PC-3 (cell line): ENCODE measurements around the gene DENND4B. TPM values are rescaled to one million over a fixed set of nuclear protein-coding genes. Genes with fewer than 3 reads are reported as not detected.

ENCODE experiments used
- ATAC-seq: fragments of 200-7000 bp; cut with Tn5 transposase; 2 replicates; pipeline ENCODE4 v1.9.1; 2020; ENCODE audit warnings: mild to moderate bottlenecking, moderate library complexity
- BruUV-seq: library from RNA; stranded (reverse); fragments of 400-500 nt; replicated peaks from 2 replicates; lab custom pipeline; 2021; lab: Mats Ljungman, UMichigan
- CTCF ChIA-PET: fragments of 300-600 bp; sonication (Branson Sonifier 250); formaldehyde crosslinking; loops from one replicate; lab custom pipeline; 2022; ENCODE audit warnings: antibody characterized with exemption; lab: Charles Lee
- POLR2A ChIA-PET: fragments of 300-600 bp; sonication (Branson Sonifier 250); formaldehyde crosslinking; loops from one replicate; lab custom pipeline; 2022; ENCODE audit warnings: antibody characterized with exemption; ENCODE audit not compliant: unreplicated experiment; lab: Charles Lee
- DNase-seq: peaks from one replicate; pipeline ENCODE4 v3.0.0-alpha.2; 2015
- H2AFZ ChIP-seq: fragments of 300-600 bp; sonication (generic); 2 replicates; pipeline ENCODE4 v1.6.0; 2016; ENCODE audit warnings: antibody characterized with exemption, low read length
- H3F3A ChIP-seq: fragments of 300-600 bp; sonication (generic); one replicate; pipeline ENCODE4 v1.6.0; 2017; ENCODE audit warnings: antibody characterized with exemption, low read length, control low read depth, mild to moderate bottlenecking; ENCODE audit not compliant: unreplicated experiment
- H3K27ac ChIP-seq: fragments of 300-600 bp; sonication (generic); 2 replicates; pipeline ENCODE4 v1.5.1; 2016; ENCODE audit warnings: mild to moderate bottlenecking, low read length
- H3K27me3 ChIP-seq: fragments of 300-600 bp; sonication (generic); 2 replicates; pipeline ENCODE4 v1.6.1; 2016; ENCODE audit warnings: low read length, mixed read lengths
- H3K36me3 ChIP-seq: fragments of 300-600 bp; sonication (generic); 2 replicates; pipeline ENCODE4 v1.6.1; 2016; ENCODE audit warnings: low read depth, mixed run types, low read length, mixed read lengths
- H3K4me1 ChIP-seq: fragments of 300-600 bp; sonication (generic); 2 replicates; pipeline ENCODE4 v1.5.1; 2016; ENCODE audit warnings: low read length; ENCODE audit not compliant: insufficient read depth
- H3K4me2 ChIP-seq: fragments of 300-600 bp; sonication (generic); 2 replicates; pipeline ENCODE4 v1.6.0; 2016; ENCODE audit warnings: low read length
- H3K4me3 ChIP-seq: fragments of 300-600 bp; sonication (generic); 2 replicates; pipeline ENCODE4 v1.5.1; 2016; ENCODE audit warnings: mild to moderate bottlenecking, low read length, mixed read lengths
- H3K79me2 ChIP-seq: fragments of 300-600 bp; sonication (generic); 2 replicates; pipeline ENCODE4 v1.6.1; 2017; ENCODE audit warnings: low read length, mixed read lengths
- H3K9ac ChIP-seq: fragments of 300-600 bp; sonication (generic); 2 replicates; pipeline ENCODE4 v1.6.0; 2016; ENCODE audit warnings: mild to moderate bottlenecking, low read length
- H3K9me2 ChIP-seq: fragments of 300-600 bp; sonication (generic); replicated peaks from 2 replicates; pipeline ENCODE4 v1.6.1; 2016; ENCODE audit warnings: mixed run types, low read length, mixed read lengths
- H3K9me3 ChIP-seq: fragments of 300-600 bp; sonication (generic); 2 replicates; pipeline ENCODE4 v1.6.1; 2016; ENCODE audit warnings: low read length, mixed read lengths
- H4K20me1 ChIP-seq: fragments of 300-600 bp; sonication (generic); 2 replicates; pipeline ENCODE4 v1.6.1; 2016; ENCODE audit warnings: low read length, mixed read lengths
- CTCF ChIP-seq: fragments of 300-600 bp; sonication (generic); conservative IDR thresholded peaks from 2 replicates; pipeline ENCODE4 v1.5.1; 2017; ENCODE audit warnings: antibody characterized with exemption, low read depth, mild to moderate bottlenecking, low read length
- EZH2 ChIP-seq: fragments of 300-600 bp; sonication (generic); IDR thresholded peaks from one replicate; pipeline ENCODE4 v1.6.1; 2017; ENCODE audit warnings: antibody characterized with exemption, mild to moderate bottlenecking, low read length; ENCODE audit not compliant: unreplicated experiment
- EZH2phosphoT487 ChIP-seq: fragments of 300-600 bp; sonication (generic); IDR thresholded peaks from 2 replicates; pipeline ENCODE4 v1.6.1; 2018; ENCODE audit warnings: mild to moderate bottlenecking, antibody characterized with exemption, low read length, borderline replicate concordance
- intact Hi-C: fragments of 100-400 bp; cut with micrococcal nuclease; formaldehyde crosslinking; loops from 2 replicates; pipeline ENCODE4 v1.9.0; 2023
- total RNA-seq: library from RNA; depleted of rRNA; stranded (reverse); fragments of >200 nt; gene quantifications from 2 replicates; pipeline ENCODE4 v1.2.3, GENCODE V29; 2014

DENND4B gene
- total RNA-seq, 1 experiment from 2014 or later, result 27.3 TPM

DNA sequence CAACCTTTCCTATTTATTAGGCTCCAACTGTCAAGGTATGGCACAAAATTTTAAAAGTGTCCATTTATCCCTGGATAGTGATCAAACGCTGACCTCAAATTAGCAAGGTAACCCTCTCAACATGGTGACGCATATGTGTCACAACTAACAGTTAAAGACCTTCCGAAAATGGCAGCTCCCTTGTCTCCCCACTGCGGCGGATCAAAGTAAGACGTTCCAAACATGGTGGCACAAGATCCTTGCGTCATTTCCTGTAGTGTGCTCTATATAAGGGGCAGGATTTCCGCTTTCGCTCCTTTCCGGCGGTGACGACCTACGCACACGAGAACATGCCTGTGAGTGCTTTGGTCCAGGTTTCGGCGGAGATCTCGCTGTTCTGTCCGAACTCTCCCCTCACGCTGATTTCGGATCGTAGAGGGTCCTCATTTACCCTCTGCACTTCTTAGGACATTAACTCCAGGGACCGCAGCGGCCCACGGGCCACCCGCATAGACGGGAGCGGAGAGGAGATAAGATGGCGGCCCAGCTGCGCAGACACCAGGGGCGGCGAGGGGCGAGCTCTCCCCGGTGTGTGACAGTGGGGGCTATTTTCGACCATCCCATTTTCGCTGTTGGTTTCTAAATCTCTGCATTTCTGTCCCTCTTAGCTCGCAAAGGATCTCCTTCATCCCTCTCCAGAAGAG lies 44.1 kb upstream of the DENND4B start, which contains the start of gene RPS27:
Gene RPS27 (plus strand): TSS at position 295 of the 683 bp plus-strand sequence. CDS start 35 bp downstream, at position 330.
- peak; percentile 36 for ATAC-seq
- CTCF ChIA-PET, result no interaction called here
- TF ChIP-seq EZH2 (no peak), EZH2phosphoT487 (no peak), CTCF (no peak)

DNA sequence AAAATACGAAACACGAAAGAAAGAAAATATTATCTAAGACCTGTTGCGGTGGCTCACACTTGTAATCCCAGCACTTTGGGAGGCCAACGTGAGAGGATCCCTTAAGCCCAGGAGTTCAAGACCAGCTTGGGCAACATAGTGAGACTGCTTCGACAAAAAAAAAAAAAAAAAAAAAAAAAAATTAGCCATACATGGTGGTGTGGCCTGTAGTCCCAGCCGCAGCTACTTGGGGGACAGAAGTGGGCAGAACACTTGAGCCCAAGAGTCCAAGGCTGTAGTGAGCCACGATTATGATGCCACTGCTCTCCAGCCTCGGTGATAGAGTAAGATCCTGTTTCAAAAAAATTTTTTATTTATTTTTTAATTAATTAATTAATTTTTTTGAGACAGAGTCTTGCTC lies 41.1 kb upstream of the DENND4B start:
- Histone ChIP-seq H3K4me2 (peak overlapping the region; percentile 98; the same call in 1 of the 2 replicates), H3K79me2 (peaks cover 36% of the 10 kb centered on the region), H3K9me2 (no peaks in the 10 kb centered on the region), H3K27ac (no peak overlapping the region), H3K9ac (no peak overlapping the region), H3K27me3 (no peaks in the 10 kb centered on the region), H3F3A (peaks cover 12% of the 10 kb centered on the region), H4K20me1 (peaks cover 14% of the 10 kb centered on the region), H3K36me3 (peaks cover 15% of the 10 kb centered on the region), H3K9me3 (no peaks in the 10 kb centered on the region), H3K4me1 (peaks cover 30% of the 10 kb centered on the region), H2AFZ (peak overlapping the region; percentile 98), H3K4me3 (no peak overlapping the region)
- intact Hi-C loops, result loop anchor here (2.0 kb wide), 2 partner anchors 65 to 311 kb away; partner anchors contain the start of gene GATAD2B
- no peak for DNase-seq
- ChIA-PET CTCF (interaction anchor here (0.6 to 1.9 kb wide), 8 partner anchors 10 to 324 kb away, joined by 3 to 19 read pairs (median 5); partner anchors contain the start of genes CREB3L4, DENND4B, JTB and SLC27A3), POLR2A (no interaction called here)
- no peak for ATAC-seq
- no peak for TF ChIP-seq CTCF
- TF ChIP-seq EZH2phosphoT487, result no peak
- no peak for TF ChIP-seq EZH2
- no TSS peak for BruUV-seq

More for the DNA sequence above, 44.1 kb upstream of the DENND4B start, which contains the start of gene RPS27:
- BruUV-seq, result no TSS peak
- Histone ChIP-seq H4K20me1 (peaks cover 17% of the 10 kb centered on the region), H3F3A (peaks cover 17% of the 10 kb centered on the region), H3K9me3 (no peaks in the 10 kb centered on the region), H3K27ac (peak within 1 kb of the TSS; percentile 69), H3K4me1 (peaks cover 19% of the 10 kb centered on the region), H3K9me2 (no peaks in the 10 kb centered on the region), H3K4me2 (peak within 1 kb of the TSS; percentile 83), H3K36me3 (peaks cover 27% of the 10 kb centered on the region), H3K4me3 (peak within 1 kb of the TSS; percentile 94), H3K79me2 (peaks cover 28% of the 10 kb centered on the region), H3K9ac (peak within 1 kb of the TSS; percentile 95), H2AFZ (peak within 1 kb of the TSS; percentile 78), H3K27me3 (no peaks in the 10 kb centered on the region)
- POLR2A ChIA-PET, result interaction anchor here (0.5 to 0.7 kb wide), 11 partner anchors 9 to 331 kb away, joined by 3 to 11 read pairs (median 5); partner anchors contain the start of genes CREB3L4, CRTC2 and JTB
- DNase-seq, result peak; percentile 99
- intact Hi-C loops, result no loop called here
